ENCODE results near the gene SLC35A5. TPM values are rescaled to one million over a fixed set of nuclear protein-coding genes. Genes with fewer than 3 reads are reported as not detected.

The SLC35A5 gene
- total RNA-seq, 4 donors from 2014 or later = 16.2 to 35.0 (median 21.9) TPM

- no peak for TF ChIP-seq CTCF (IDR thresholded peaks at IDR 0.05)
- no peak for TF ChIP-seq POLR2A (IDR thresholded peaks at IDR 0.05)
- intact Hi-C loops (cut with DNase I; ENCODE audit: low total_unique reads) = no loop called here
- no peak overlapping the region for H3K4me3 ChIP-seq (ENCODE audit: low read depth, poor library complexity, severe bottlenecking)
- WGBS, 2 donors = 73 to 89% methylated on average over 2 of the region's 2 CpGs
- DNase-seq (ENCODE audit: low spot score in 2 of 2) = no peak
These were observed 57.5 kb downstream of the SLC35A5 start for GRCh38 chr3:112619295-112619694.

GRCh38 chr3:112623213-112623612, 61.4 kb downstream of the SLC35A5 start:
- H3K4me3 ChIP-seq (ENCODE audit: low read depth, poor library complexity, severe bottlenecking) = no peak overlapping the region
- WGBS, 2 donors = 84 to 87% methylated on average over 5 of the region's 5 CpGs
- DNase-seq (ENCODE audit: low spot score in 2 of 2) = no peak
- TF ChIP-seq CTCF (IDR thresholded peaks at IDR 0.05) (no peak), POLR2A (IDR thresholded peaks at IDR 0.05) (no peak)
- intact Hi-C loops (cut with DNase I; ENCODE audit: low total_unique reads) = no loop called here

GRCh38 chr3:112623717-112624116, 61.9 kb downstream of the SLC35A5 start:
- no peak for DNase-seq (ENCODE audit: low spot score in 2 of 2)
- TF ChIP-seq CTCF (IDR thresholded peaks at IDR 0.05) = no peak
- TF ChIP-seq POLR2A (IDR thresholded peaks at IDR 0.05) = no peak
- H3K4me3 ChIP-seq (ENCODE audit: low read depth, poor library complexity, severe bottlenecking) = no peak overlapping the region
- intact Hi-C loops (cut with DNase I; ENCODE audit: low total_unique reads) = no loop called here
- 85 to 88% methylated on average over 1 of the region's 1 CpG for WGBS, 2 donors

GRCh38 chr3:112627419-112627818, 65.6 kb downstream of the SLC35A5 start:
- no peak for DNase-seq (ENCODE audit: low spot score in 2 of 2)
- WGBS, 2 donors = 41 to 66% methylated on average over 4 of the region's 4 CpGs
- H3K4me3 ChIP-seq (ENCODE audit: low read depth, poor library complexity, severe bottlenecking) = no peak overlapping the region
- TF ChIP-seq POLR2A (IDR thresholded peaks at IDR 0.05) = no peak
- no peak for TF ChIP-seq CTCF (IDR thresholded peaks at IDR 0.05)
- intact Hi-C loops (cut with DNase I; ENCODE audit: low total_unique reads) = no loop called here

GRCh38 chr3:112627919-112628466, 66.1 kb downstream of the SLC35A5 start:
- DNase-seq (ENCODE audit: low spot score in 2 of 2) = no peak
- TF ChIP-seq POLR2A (IDR thresholded peaks at IDR 0.05) = no peak
- no peak for TF ChIP-seq CTCF (IDR thresholded peaks at IDR 0.05)
- intact Hi-C loops (cut with DNase I; ENCODE audit: low total_unique reads) = no loop called here
- WGBS, 2 donors = 39 to 44% methylated on average over 1 of the region's 1 CpG
- no peak overlapping the region for H3K4me3 ChIP-seq (ENCODE audit: low read depth, poor library complexity, severe bottlenecking)

GRCh38 chr3:112629425-112629824, 67.6 kb downstream of the SLC35A5 start:
- 20 to 22% methylated on average over 7 of the region's 7 CpGs for WGBS, 2 donors
- no peak overlapping the region for H3K4me3 ChIP-seq (ENCODE audit: low read depth, poor library complexity, severe bottlenecking)
- TF ChIP-seq POLR2A (IDR thresholded peaks at IDR 0.05) (no peak), CTCF (IDR thresholded peaks at IDR 0.05) (no peak)
- peak in 1 of 2 donors; percentile 71 for DNase-seq (ENCODE audit: low spot score in 2 of 2)
- intact Hi-C loops (cut with DNase I; ENCODE audit: low total_unique reads) = no loop called here

All from lower leg skin (tissue), 4 donors.